PC-3 (cell line): ENCODE data around the gene TSR2. TPM values are rescaled to one million over a fixed set of nuclear protein-coding genes. Genes with fewer than 3 reads are reported as not detected.
"Not testable (repeated sequence)": the region's sequence is repeated elsewhere in the genome, so short reads cannot be mapped to it uniquely, and the experiment has no call there.

Experiments used
- ATAC-seq: fragments of 200-7000 bp; cut with Tn5 transposase; 2 replicates; pipeline ENCODE4 v1.9.1; 2020; ENCODE audit warnings: mild to moderate bottlenecking, moderate library complexity
- BruUV-seq: library from RNA; stranded (reverse); fragments of 400-500 nt; replicated peaks from 2 replicates; lab custom pipeline; 2021; lab: Mats Ljungman, UMichigan
- CTCF ChIA-PET: fragments of 300-600 bp; sonication (Branson Sonifier 250); formaldehyde crosslinking; loops from one replicate; lab custom pipeline; 2022; ENCODE audit warnings: antibody characterized with exemption; lab: Charles Lee
- POLR2A ChIA-PET: fragments of 300-600 bp; sonication (Branson Sonifier 250); formaldehyde crosslinking; loops from one replicate; lab custom pipeline; 2022; ENCODE audit warnings: antibody characterized with exemption; ENCODE audit not compliant: unreplicated experiment; lab: Charles Lee
- DNase-seq: peaks from one replicate; pipeline ENCODE4 v3.0.0-alpha.2; 2015
- H2AFZ ChIP-seq: fragments of 300-600 bp; sonication (generic); 2 replicates; pipeline ENCODE4 v1.6.0; 2016; ENCODE audit warnings: antibody characterized with exemption, low read length
- H3F3A ChIP-seq: fragments of 300-600 bp; sonication (generic); one replicate; pipeline ENCODE4 v1.6.0; 2017; ENCODE audit warnings: antibody characterized with exemption, low read length, control low read depth, mild to moderate bottlenecking; ENCODE audit not compliant: unreplicated experiment
- H3K27ac ChIP-seq: fragments of 300-600 bp; sonication (generic); 2 replicates; pipeline ENCODE4 v1.5.1; 2016; ENCODE audit warnings: mild to moderate bottlenecking, low read length
- H3K27me3 ChIP-seq: fragments of 300-600 bp; sonication (generic); 2 replicates; pipeline ENCODE4 v1.6.1; 2016; ENCODE audit warnings: low read length, mixed read lengths
- H3K36me3 ChIP-seq: fragments of 300-600 bp; sonication (generic); 2 replicates; pipeline ENCODE4 v1.6.1; 2016; ENCODE audit warnings: low read depth, mixed run types, low read length, mixed read lengths
- H3K4me1 ChIP-seq: fragments of 300-600 bp; sonication (generic); 2 replicates; pipeline ENCODE4 v1.5.1; 2016; ENCODE audit warnings: low read length; ENCODE audit not compliant: insufficient read depth
- H3K4me2 ChIP-seq: fragments of 300-600 bp; sonication (generic); 2 replicates; pipeline ENCODE4 v1.6.0; 2016; ENCODE audit warnings: low read length
- H3K4me3 ChIP-seq: fragments of 300-600 bp; sonication (generic); 2 replicates; pipeline ENCODE4 v1.5.1; 2016; ENCODE audit warnings: mild to moderate bottlenecking, low read length, mixed read lengths
- H3K79me2 ChIP-seq: fragments of 300-600 bp; sonication (generic); 2 replicates; pipeline ENCODE4 v1.6.1; 2017; ENCODE audit warnings: low read length, mixed read lengths
- H3K9ac ChIP-seq: fragments of 300-600 bp; sonication (generic); 2 replicates; pipeline ENCODE4 v1.6.0; 2016; ENCODE audit warnings: mild to moderate bottlenecking, low read length
- H3K9me2 ChIP-seq: fragments of 300-600 bp; sonication (generic); replicated peaks from 2 replicates; pipeline ENCODE4 v1.6.1; 2016; ENCODE audit warnings: mixed run types, low read length, mixed read lengths
- H3K9me3 ChIP-seq: fragments of 300-600 bp; sonication (generic); 2 replicates; pipeline ENCODE4 v1.6.1; 2016; ENCODE audit warnings: low read length, mixed read lengths
- H4K20me1 ChIP-seq: fragments of 300-600 bp; sonication (generic); 2 replicates; pipeline ENCODE4 v1.6.1; 2016; ENCODE audit warnings: low read length, mixed read lengths
- EZH2 ChIP-seq: fragments of 300-600 bp; sonication (generic); IDR thresholded peaks from one replicate; pipeline ENCODE4 v1.6.1; 2017; ENCODE audit warnings: antibody characterized with exemption, mild to moderate bottlenecking, low read length; ENCODE audit not compliant: unreplicated experiment
- EZH2phosphoT487 ChIP-seq: fragments of 300-600 bp; sonication (generic); IDR thresholded peaks from 2 replicates; pipeline ENCODE4 v1.6.1; 2018; ENCODE audit warnings: mild to moderate bottlenecking, antibody characterized with exemption, low read length, borderline replicate concordance
- intact Hi-C: fragments of 100-400 bp; cut with micrococcal nuclease; formaldehyde crosslinking; loops from 2 replicates; pipeline ENCODE4 v1.9.0; 2023
- total RNA-seq: library from RNA; depleted of rRNA; stranded (reverse); fragments of >200 nt; gene quantifications from 2 replicates; pipeline ENCODE4 v1.2.3, GENCODE V29; 2014
- TF ChIP-seq, protein P1 (sequence below): fragments of 300-600 bp; sonication (generic); conservative IDR thresholded peaks from 2 replicates; pipeline ENCODE4 v1.5.1; 2017; ENCODE audit warnings: antibody characterized with exemption, low read depth, mild to moderate bottlenecking, low read length

Gene TSR2
- total RNA-seq, 1 experiment from 2014 or later: 38.6 TPM

GRCh38 chrX:54482839-54483593 lies 42.8 kb downstream of the TSR2 start:
- intact Hi-C loops: no loop called here
- H3K36me3 ChIP-seq: no peaks in the 10 kb centered on the region
- no peak overlapping the region for H3K27ac ChIP-seq
- H3K4me3 ChIP-seq: no peak overlapping the region
- ATAC-seq: no peak
- no peaks in the 10 kb centered on the region for H3K9me2 ChIP-seq
- POLR2A ChIA-PET: no interaction called here
- BruUV-seq: no TSS peak
- CTCF ChIA-PET: no interaction called here
- H3K4me2 ChIP-seq: no peak overlapping the region
- no peak for DNase-seq
- no peaks in the 10 kb centered on the region for H3K9me3 ChIP-seq
- H3K9ac ChIP-seq: no peak overlapping the region
- no peaks in the 10 kb centered on the region for H3K27me3 ChIP-seq
- H3K79me2 ChIP-seq: no peaks in the 10 kb centered on the region
- no peak overlapping the region for H2AFZ ChIP-seq
- TF ChIP-seq EZH2 (no peak), EZH2phosphoT487 (no peak)
- TF ChIP-seq, protein P1, sequence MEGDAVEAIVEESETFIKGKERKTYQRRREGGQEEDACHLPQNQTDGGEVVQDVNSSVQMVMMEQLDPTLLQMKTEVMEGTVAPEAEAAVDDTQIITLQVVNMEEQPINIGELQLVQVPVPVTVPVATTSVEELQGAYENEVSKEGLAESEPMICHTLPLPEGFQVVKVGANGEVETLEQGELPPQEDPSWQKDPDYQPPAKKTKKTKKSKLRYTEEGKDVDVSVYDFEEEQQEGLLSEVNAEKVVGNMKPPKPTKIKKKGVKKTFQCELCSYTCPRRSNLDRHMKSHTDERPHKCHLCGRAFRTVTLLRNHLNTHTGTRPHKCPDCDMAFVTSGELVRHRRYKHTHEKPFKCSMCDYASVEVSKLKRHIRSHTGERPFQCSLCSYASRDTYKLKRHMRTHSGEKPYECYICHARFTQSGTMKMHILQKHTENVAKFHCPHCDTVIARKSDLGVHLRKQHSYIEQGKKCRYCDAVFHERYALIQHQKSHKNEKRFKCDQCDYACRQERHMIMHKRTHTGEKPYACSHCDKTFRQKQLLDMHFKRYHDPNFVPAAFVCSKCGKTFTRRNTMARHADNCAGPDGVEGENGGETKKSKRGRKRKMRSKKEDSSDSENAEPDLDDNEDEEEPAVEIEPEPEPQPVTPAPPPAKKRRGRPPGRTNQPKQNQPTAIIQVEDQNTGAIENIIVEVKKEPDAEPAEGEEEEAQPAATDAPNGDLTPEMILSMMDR: no peak
- H3F3A ChIP-seq: no peaks in the 10 kb centered on the region
- H4K20me1 ChIP-seq: no peaks in the 10 kb centered on the region
- H3K4me1 ChIP-seq: no peaks in the 10 kb centered on the region

DNA sequence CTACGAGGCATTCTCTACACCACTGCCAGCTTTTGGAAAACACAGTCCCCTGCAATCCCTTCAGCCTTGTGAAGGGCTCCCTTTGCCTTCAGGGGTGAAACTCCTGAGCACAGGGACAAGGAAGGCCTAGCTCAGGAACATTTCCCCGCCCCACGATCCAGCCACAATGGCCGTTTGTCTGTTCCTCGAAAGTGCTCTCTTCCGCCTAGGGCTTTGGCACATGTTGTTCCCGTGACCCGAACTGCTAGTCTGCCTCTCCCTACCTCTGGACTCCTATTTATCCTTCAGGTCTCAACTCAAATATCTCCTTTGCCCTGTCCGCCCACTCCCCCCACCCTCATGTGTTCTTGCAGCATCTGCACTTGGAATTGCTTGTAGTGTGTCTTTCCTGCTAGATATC lies 43.7 kb downstream of the TSR2 start:
- Histone ChIP-seq H3K9me2 (no peaks in the 10 kb centered on the region), H3K4me3 (no peak overlapping the region), H3K4me2 (no peak overlapping the region), H3K27me3 (no peaks in the 10 kb centered on the region), H3K36me3 (no peaks in the 10 kb centered on the region), H3K9me3 (no peaks in the 10 kb centered on the region), H3F3A (no peaks in the 10 kb centered on the region), H3K27ac (no peak overlapping the region), H3K4me1 (no peaks in the 10 kb centered on the region), H2AFZ (no peak overlapping the region), H4K20me1 (no peaks in the 10 kb centered on the region), H3K9ac (no peak overlapping the region), H3K79me2 (no peaks in the 10 kb centered on the region)
- intact Hi-C loops: no loop called here
- no TSS peak for BruUV-seq
- DNase-seq (no peak), ATAC-seq (no peak)
- ChIA-PET CTCF (no interaction called here), POLR2A (no interaction called here)
- TF ChIP-seq EZH2phosphoT487: no peak
- TF ChIP-seq, protein P1: no peak
- no peak for TF ChIP-seq EZH2

DNA sequence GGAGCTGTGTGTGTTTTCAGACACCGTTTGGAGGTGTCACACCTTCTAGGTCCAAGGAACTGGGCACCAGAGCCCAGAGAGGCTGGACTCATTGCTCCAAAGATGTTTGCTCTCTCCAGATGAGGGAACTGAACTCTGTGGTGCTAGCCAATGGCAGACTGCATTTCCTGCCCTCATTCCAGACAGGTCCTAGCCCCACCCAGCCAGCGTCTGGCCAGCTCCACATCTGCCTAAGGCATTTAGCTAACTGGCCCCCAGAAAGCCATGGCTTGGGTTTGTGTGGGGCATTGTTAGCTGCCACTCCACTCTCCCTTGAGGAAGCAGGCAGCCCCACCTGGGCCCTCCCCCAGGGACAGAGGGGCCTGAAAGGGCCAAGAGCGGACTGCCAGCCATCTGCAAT lies 44.5 kb downstream of the TSR2 start:
- ChIA-PET CTCF (no interaction called here), POLR2A (no interaction called here)
- H3K9ac ChIP-seq: no peak overlapping the region
- no peak overlapping the region for H3K27ac ChIP-seq
- H4K20me1 ChIP-seq: no peaks in the 10 kb centered on the region
- H3K9me3 ChIP-seq: no peaks in the 10 kb centered on the region
- H3K9me2 ChIP-seq: no peaks in the 10 kb centered on the region
- H3K4me2 ChIP-seq: no peak overlapping the region
- H3K27me3 ChIP-seq: no peaks in the 10 kb centered on the region
- H3F3A ChIP-seq: no peaks in the 10 kb centered on the region
- no TSS peak for BruUV-seq
- intact Hi-C loops: no loop called here
- H3K79me2 ChIP-seq: no peaks in the 10 kb centered on the region
- ATAC-seq (no peak), DNase-seq (no peak)
- TF ChIP-seq, protein P1: no peak
- TF ChIP-seq EZH2 (no peak), EZH2phosphoT487 (no peak)
- no peaks in the 10 kb centered on the region for H3K4me1 ChIP-seq
- no peak overlapping the region for H2AFZ ChIP-seq
- no peak overlapping the region for H3K4me3 ChIP-seq
- no peaks in the 10 kb centered on the region for H3K36me3 ChIP-seq

GRCh38 chrX:54489819-54490218 lies 49.6 kb downstream of the TSR2 start:
- H3K9me3 ChIP-seq, POLR2A ChIA-PET, H4K20me1 ChIP-seq, intact Hi-C loops, H3F3A ChIP-seq, H3K4me3 ChIP-seq, CTCF ChIA-PET, H3K4me2 ChIP-seq, DNase-seq, H3K9ac ChIP-seq, H2AFZ ChIP-seq, ATAC-seq, H3K9me2 ChIP-seq, H3K27ac ChIP-seq, BruUV-seq, H3K27me3 ChIP-seq, H3K36me3 ChIP-seq: not testable (repeated sequence)
- peaks cover 38% of the 10 kb centered on the region for H3K79me2 ChIP-seq
- H3K4me1 ChIP-seq: peaks cover 17% of the 10 kb centered on the region
